Measurements from ENCODE around the gene CARHSP1. TPM values are rescaled to one million over a fixed set of nuclear protein-coding genes. Genes with fewer than 3 reads are reported as not detected.
"Not testable (repeated sequence)": the region's sequence is repeated elsewhere in the genome, so short reads cannot be mapped to it uniquely, and the experiment has no call there.

The CARHSP1 gene
- polyA plus RNA-seq, 3 donors: 85.0 to 89.3 (median 88.7) TPM

- not testable (repeated sequence) for DNase-seq
Observed at GRCh38 chr16:8875317-8875716, 6.5 kb upstream of the CARHSP1 start.

GRCh38 chr16:8874388-8874787 lies 5.6 kb upstream of the CARHSP1 start:
- DNase-seq: no peak

- DNase-seq: not testable (repeated sequence)
Observed at GRCh38 chr16:8873866-8874195, 5.0 kb upstream of the CARHSP1 start.

DNA sequence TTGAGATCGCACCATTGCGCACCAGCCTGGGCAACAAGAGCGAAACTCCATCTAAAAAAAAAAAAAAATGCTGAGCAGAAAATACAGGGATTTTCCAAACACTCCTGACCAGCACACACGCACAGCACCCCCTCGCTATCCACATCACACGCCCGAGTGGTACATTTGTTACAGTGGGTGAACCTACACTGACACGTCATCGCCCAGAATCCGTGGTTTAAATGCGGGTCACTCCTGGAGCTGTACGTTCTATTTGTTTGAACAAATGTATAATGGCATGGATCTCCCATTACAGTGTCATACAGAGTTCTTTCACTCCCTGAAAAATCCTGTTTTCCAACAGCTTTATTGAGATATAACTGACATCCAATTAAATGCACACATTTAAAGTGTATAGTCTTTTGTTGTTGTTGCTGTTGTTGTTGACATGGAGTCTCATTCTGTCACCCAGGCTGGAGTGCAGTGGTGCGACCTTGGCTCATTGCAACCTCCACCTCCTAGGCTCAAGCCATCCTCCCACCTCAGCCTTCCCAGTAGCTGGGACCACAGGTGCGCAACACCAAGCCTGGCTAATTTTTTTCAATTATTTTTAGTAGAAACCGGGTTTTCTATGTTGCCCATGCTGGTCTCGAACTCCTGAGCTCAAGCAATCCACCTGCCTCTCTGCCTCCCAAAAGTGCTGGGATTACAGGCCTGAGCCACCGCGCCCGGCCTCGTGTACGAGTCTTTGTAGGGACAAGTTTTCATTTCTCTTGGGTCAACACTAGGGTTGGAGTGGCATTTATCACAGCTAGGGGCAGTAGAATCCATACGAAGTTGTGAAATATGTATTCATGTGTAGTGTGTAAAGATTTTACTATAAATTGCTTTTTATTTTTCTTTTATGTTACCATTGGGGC lies 4.4 kb upstream of the CARHSP1 start:
- DNase-seq: no peak

DNA sequence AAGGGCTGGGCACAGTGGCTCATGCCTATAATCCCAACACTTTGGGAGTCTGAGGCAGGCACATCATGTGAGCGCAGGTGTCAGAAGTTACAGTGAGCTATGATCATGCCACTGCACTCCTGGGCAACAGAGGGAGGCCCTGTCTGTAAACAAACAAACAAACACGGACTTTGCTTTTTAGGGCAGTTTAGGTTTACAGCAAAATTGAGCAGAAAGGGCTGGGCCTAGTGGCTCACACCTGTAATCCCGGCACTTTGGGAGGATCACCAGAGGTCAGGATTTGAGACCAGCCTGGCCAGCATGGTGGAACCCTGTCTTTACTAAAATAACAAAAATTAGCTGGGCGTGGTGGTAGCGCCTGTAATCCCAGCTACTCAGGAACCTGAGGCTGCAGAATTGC lies 3.3 kb upstream of the CARHSP1 start:
- DNase-seq: no peak

DNA sequence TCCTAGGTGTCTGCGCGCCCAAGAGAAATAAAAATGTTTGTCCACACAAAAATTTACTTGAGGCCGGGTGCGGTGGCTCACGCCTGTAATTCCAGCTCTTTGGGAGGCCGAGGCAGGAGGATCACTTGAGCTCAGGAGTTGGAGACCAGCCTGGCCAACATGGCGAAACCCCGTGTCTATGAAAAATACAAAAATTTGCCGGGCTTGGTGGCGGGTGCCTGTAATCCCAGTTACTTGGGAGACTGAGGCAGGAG lies 1.1 kb upstream of the CARHSP1 start:
- not testable (repeated sequence) for DNase-seq

DNA sequence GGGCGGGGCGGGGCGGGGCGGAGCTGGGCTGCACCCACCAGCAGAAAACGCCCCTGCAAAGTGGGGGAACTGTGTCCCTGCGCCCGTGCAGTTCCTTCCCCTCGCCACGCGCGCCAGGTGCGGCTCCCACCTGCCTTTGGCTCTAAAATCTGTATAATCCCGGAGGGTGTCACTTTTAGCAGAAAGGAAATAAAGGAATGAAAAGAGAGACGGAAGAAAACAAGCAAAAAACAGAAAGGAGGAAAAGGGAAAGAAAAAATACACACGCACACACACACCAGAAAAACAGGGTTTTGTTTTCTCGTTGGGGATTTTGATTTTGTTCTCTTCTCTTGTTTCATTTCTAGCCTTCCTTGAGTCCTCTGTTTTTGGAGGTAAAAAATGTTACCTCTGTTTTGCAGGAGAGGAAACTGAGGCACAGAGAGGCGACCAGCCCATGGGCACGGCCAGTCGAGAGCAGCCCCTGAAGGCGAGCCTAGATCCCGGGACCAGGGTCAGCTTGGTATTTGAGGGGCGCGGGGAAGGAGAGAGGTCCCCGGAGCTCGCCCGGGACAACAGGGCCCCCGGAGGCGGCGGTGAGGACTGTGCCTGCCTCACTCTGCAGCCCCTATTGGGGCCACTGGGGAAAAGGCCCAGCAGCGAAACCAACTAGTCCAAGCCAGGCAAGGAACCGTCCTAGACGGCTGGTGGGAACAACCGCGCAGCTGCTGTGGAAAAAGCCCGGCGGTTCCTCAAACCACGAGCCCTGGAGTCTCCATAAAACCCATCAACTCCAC lies 594 bp upstream of the CARHSP1 start:
- no peak for DNase-seq

GRCh38 chr16:8867932-8868415 lies 832 bp downstream of the CARHSP1 start:
- DNase-seq: no peak

- DNase-seq: no peak
Observed at GRCh38 chr16:8867216-8867931, 1.4 kb downstream of the CARHSP1 start.

DNA sequence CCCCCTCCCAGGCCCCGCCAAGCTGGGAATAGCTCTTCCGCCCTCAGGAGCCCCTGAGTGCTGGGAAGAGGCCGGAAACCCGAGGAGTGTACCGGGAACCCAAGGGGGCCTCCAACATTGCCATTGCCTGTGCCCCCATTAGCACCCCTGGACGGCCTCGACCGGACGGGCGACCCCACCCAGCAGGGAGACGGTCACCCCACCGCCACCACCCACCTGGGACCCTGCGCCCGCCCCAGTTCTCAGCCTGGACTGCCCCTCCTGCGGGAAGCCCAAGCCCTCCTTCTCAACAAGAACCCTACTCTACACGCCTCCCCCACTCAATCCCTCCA lies 2.0 kb downstream of the CARHSP1 start:
- no peak for DNase-seq

- no peak for DNase-seq
Observed at GRCh38 chr16:8866118-8866883, 2.5 kb downstream of the CARHSP1 start.

DNA sequence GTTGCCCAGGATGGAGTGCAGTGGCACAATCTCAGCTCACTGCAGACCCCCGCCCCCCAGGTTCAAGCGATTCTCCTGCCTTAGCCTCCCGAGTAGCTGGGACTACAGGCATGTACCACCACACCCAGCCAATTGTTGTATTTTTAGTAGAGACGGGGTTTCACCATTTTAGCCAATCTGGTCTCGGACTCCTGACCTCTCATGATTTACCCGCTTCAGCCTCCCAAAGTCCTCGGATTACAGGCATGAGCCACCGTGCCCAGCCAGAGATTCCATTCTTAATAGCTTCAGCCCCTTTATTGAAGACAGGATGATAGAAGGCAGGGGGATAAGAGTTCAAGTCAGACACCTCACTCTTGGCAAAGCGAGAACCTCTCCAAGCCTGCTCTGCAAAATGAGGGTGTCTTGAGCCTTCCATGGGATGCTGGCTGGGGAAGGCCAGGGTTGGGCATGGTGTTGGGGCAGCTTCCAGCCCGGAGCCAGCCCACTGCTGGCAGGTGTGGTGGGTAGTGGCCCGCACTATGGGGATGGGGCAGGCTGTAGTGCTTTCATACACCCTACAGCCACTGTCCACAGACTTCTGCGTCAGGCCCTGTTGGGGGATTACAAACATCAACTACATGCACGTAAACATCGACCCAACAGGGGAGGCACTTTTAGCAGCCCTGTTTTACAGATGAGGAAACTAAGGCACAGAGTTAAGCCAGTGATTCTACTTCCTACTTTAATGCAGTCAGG lies 3.5 kb downstream of the CARHSP1 start:
- DNase-seq: no peak

- no peak for DNase-seq
Observed at GRCh38 chr16:8864480-8865110, 4.2 kb downstream of the CARHSP1 start.

GRCh38 chr16:8863594-8864424 lies 5.0 kb downstream of the CARHSP1 start:
- DNase-seq: no peak

DNA sequence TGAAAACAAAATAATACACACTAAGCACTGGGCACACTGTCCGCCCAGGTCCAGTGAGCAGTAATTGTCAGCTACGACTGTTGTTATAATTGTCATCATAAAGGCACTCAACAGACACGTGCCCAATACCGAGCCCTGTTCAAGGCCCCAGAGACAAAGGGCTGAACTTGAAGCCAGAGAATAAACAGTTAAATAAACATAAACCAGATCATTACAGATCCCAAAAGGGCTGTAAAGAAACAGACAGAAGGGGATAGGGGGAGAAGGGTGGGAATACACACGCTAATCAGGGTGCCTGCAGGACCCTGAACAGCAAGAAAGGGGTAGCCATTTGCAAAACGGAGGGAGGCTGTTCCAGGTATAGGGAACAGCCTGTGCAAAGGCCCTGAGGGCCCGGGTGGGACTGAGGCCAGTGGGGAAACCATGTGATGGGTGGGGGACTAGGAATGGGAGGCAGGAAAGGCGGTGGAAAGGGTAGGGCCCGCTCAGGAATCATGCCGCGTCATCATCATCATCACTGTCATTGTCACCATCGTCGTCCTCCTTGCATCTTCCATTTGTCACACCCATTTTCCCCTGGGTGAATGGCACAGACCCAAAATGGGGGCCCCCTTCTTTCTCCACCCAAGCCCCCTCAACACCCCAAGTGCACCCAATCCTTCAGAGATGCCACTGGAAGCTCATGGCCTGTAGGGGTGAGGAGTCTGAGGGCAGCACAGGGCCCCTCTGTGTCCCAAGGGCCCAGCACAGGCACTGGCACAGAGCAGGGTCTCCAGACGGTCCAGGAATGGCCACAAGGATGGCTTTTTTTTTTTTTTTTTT lies 6.3 kb downstream of the CARHSP1 start:
- no peak for DNase-seq

GRCh38 chr16:8861563-8862308 lies 7.1 kb downstream of the CARHSP1 start:
- no peak for DNase-seq

DNA sequence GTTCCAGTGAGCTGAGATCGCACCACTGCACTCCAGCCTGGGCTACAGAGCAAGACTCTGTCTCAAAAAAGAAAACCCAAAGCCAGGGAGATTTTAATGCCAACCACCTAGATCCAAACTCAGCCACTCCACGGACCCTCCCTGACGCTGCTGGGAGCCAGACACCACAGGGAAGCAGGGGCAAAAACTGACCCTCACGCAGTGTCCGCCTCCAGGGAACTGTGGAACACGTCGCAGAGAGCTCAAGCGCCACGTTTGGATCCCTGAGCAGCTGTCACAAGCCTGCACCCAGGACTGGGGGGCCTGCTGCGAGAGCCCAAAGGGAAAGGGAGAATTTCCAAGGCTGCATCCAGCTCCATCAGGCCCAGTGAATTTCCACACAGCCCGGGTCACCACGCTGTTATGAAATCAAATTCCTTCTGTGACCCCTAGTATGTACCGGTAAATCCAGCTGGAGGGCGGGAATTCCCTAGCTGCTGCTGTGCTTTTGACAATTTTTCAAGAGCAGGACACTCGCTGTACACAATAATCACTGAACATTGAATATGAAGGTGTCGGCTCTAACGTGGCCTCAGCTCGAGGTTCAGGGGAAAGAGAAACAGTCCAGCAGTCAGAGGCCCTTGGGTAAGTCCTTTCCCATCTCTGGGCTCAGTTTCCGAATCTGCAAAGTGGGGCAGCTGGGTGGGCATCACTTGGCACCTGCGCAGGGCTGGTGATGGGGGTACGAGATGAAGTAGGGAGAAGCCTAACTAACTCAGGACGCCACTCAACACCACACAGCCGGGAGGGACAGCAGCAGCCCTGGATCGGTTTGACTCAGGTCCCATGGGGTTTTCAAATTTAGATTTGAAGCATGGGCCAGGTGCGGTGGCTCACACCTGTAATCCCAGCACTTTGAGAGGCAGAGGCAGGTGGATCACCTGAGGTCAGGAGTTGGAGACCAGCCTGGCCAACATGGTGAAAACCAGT lies 8.6 kb downstream of the CARHSP1 start:
- DNase-seq: no peak

Measured in renal pelvis (tissue), 4 donors.